Amniotic stem cell (primary cell): ENCODE results near the gene TARDBP.
"Not testable (repeated sequence)": the region's sequence is repeated elsewhere in the genome, so short reads cannot be mapped to it uniquely, and the experiment has no call there.

Experiments used
- DNase-seq: peaks from one replicate; lab custom pipeline; 2025; lab: John Stamatoyannopoulos, UW

Gene TARDBP

DNA sequence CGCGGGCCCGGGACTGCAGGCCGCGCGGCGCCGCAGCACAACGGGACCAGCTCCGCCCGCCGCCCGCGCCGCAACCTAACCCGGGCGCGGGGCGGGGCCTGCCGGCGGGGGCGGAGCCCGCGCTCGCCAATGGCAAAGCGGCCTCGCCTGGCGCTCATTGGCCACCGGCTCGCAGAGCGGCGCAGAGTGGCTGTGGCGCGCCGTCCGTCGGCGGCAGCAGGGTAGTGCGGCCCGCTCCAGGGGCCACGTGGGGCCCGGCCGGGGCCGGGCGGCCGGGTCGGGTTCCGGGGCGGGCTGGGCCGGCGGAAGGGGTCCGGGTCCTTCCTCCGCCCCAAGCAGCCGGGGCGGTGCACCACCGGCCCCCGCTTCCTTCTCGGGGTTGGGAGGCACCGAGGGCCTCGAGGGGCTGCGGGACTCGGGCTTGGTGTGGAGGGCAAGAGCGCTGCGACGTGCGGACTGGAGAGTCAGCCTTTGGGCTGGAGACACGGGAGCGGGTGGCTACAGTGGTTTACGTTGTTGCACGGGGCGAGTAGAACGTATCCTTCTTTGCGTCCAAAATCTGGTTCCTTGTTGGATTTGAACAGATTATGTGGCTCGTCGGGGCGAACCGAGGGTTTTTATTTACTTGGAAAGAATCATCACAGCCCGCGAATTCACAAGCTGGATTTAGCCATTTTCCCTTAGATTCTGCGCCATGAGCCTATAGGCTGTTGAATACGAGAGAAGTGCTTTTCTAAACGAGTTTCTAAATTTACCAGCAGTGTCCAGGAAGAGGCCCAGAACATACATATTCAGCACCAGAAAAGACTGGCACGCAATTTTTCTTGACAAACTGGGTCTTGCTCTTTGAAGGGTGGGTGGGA, 47.7 kb downstream of the TARDBP start, which contains the start of gene SRM:
TSS of gene SRM (minus strand) at position 51 of the 863 bp plus-strand sequence. CDS start 75 bp downstream, outside the sequence.
- peak; percentile 75 for DNase-seq

DNA sequence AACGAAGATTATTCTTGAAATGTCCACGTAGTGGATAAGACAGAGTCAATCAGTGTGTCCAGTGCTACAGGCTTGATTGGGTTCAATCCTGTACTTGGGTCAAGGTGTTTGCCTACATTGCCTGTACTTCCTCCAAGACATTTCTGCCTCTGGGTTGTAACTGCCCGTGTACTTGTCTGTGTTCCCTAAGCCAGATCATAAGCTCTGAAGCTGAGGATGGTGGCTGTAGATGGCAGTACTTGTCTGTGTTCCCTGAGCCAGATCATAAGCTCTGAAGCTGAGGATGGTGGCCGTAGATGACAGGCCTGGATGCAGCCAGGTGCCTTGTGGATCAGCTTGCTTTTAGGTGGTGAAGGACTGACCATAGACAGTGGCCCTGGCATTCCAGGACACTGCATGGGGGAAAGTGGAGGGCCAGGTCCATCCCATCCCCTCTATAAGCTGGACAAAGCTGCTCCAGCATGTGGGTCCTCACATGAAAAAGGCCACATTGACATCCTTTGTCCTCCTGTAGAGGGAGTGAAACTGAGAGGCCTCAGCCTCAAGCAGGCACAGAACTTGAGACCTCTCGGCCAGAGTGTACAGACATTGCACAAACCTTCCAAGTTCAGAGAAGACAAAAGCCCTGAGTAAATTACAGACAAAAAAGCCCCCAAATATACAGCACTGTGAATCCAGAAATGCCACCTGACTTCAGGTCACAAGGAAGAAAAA, 49.4 kb downstream of the TARDBP start:
- no peak for DNase-seq

DNA sequence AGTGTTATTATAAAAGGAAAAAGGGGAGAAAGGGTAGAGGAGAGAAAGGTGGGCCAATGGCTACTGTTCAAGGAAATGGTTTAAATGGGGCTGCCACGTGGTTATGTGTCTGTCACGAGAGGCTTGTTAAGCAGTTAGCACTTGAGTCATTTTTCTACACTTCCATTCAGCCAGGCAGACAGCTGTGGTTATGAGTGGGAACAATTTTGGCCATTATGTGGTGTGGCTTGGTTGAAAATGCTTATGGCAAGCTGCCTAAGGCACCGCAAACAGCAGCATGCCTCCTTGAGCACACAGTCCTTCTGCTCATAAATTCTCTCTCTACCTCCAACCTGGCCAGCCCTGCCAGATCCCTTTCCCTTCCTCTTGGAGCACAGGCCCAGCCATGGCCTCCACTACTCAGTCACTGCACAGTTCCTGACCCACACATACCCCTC, 50.5 kb downstream of the TARDBP start:
- DNase-seq: no peak

DNA sequence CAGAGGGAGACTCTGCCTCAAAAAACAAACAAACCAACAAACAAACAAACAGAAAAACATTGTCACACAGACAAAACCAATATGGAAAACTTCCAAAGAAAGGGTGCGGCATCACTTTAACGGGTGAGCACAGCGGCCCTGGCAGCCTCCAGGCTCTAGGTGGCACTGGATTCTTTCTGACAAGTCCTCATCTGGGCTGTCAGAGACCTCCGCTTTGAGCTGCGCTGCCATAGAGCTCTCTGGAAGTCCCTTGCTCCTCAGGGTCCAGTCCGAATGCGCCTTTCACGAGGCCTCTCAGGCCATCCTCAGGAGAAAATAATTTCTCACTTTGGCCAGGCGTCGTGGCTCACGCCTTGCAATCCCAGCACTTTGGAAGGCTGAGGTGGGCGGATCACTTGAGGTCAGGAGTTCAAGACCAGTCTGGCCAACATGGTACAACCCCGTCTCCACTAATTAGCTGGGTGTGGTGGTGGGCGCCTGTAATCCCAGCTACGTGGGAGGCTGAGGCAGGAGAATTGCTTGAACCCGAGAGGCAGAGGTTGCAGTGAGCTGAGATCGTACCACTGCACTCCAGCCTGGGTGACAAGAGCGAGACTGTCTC, 51.6 kb downstream of the TARDBP start:
- not testable (repeated sequence) for DNase-seq

DNA sequence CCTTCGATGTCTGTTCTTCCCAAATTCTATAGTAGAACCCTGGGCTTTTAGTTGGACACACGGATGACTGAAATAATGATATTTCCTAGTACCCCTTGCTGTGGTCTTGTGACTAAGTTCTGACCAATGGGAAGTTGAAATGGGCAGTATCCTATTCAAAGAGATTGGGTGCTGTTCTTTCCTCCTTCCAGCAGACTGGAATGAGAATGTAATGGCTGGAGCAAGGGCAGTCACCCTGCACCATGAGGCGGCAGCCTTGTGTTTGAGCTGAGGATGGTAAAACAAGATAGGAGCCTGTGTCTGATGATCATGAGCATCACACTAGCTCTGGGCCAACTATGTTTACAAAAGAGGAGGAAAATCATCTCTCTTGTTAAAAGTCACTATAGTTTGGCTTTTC, 52.5 kb downstream of the TARDBP start:
- no peak for DNase-seq

DNA sequence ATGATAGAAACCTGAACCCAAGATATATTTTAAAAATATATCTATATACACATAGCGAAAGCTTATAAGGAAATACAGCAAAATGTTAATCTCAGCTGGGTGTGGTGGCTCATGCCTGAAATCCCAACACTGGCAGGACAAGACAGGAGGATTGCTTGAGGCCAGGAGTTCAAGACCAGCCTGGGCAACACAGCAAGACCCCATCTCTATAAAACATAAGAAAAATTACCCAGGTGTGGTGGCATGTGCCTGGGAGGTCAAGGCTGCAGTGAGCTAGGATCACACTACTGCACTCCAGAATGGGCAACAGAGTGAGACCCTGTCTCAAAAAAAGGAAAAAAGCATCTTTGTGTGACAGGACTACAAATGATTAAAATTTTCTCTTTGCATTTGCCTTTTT, 53.3 kb downstream of the TARDBP start:
- DNase-seq: no peak

DNA sequence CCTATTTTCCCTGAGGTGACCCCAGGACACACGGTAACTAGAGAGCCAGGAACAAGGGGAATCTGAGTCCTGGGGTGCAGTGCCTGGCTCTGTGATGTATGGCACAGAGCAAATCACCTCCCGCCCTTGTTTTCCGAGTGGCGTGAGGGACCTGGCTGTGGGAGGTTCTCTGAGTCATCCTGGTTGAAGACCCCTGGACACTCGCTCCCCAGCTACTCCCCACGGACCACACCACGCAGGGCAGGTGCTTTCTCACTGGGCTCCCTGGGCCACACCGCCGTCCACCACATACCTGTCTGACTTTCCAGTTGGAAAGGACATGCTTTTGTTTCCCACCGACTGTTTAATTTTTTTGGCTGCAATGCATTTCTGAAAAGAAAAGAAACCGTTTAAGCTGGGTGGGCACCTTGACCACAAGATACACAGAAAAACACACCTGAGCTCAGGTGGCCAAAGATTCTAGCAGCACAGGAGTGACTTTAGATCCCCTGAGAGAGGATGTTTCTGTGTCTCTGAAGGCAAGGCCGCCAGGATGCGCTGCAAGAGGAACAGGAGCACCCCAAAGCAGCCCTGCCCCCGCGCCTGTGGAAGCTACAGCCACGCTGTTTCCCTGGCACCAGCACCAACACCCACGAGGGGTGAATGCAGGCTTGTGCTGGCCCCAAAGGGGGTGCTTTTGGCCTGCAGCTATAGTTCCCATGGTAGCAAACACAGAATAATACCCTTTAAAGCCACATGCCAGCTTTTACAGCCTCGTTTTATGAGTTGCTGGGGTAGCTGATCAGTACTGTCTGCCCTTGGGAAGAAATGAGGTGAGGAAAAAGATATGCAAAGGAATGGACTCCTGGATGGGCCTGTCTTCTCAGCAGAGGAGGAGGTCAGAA, 55.5 kb downstream of the TARDBP start:
- no peak for DNase-seq

DNA sequence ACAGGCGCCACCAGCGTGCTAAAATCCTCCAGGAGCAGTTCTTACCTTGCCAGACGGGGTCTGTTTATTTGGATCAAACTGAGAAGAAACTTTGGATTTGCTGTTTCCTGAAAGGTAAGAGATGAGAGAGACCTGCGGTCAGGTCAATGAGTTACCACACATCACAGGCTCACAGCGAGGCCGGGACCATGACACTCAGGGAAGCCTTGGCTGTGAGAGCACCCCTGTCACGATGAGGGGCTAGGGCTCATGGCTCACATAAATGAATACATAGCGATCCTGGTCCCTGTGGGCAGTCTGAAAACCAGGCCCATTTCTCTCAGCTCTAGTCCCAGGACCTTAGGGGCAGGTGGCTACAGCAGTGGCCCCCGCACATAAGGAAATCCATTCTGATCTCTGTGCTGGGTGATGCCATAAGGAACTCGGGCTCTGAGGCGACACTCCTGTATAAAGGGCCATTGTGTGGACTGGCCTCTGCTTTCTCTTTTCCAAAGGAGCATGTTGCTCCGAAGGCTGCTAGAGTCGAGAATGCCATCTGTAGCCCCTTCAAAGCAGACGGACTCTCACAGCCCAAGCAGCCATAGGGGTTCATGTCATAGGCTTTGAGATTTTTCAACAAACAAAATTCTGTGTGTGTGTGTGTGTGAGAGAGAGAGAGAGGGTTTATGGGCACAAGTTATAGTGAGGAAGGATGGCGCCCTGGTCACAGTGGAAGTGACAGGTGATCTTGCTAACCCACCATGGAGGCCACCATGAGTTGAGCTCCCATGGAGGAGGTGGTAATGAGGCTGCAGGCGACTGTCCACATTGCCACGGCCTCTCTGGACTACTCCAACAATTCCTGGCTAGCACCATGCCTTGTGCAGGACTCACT, 56.4 kb downstream of the TARDBP start:
- no peak for DNase-seq

DNA sequence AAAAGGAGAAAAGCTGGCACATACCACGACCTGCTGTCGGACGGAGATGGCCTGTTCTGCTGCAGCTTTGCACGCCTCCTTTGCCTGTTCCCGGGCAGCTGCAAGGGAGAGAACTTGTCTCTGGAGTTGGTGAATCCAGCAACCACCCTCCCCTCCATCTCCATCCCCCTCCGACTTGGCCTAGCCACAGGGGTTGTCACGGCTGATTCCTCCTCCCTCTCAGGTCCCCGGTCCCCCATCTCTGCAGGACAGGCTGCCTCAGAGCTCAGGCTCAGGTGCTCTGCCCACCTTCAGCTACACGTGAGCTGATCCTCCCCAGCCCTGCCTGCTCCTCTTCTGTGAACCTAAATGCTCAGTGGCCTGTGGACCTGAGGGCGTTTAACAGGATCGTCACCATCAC, 58.4 kb downstream of the TARDBP start:
- no peak for DNase-seq

DNA sequence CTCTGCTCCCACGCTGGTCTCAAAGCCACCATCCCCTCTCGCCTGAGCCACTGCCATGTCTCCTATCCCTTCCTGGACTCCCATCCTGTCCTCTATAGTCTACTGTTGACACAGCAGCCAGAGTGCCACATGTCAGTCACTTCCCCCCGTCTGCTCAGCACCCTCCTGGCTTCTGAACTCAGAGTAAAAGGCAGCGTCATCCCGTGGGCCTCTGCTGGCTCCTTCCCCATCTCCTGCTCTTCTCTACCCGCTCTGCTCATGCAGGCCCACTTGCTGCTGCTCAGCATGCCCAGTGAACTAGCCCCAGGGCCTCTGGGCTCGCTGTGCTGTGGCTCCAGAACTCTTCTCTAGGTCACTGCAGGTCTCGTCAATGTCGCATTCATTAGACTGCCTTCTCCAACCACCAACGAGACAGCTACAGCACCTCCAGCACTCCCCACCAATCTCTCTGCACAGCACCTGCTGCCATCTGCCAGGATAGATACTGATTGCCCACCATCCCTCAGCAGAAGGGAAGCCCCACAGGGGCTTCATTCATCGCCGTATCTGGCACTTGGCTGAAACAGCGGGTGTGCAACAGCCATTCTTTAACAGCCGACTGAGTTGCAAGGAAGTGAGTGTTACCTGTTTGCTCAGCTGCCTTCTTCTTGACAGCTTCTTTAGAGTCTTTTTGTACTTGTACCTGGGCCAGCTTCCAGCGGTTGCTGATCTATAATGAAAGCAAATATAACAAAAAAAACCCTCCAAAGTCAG, 59.2 kb downstream of the TARDBP start:
- no peak for DNase-seq

DNA sequence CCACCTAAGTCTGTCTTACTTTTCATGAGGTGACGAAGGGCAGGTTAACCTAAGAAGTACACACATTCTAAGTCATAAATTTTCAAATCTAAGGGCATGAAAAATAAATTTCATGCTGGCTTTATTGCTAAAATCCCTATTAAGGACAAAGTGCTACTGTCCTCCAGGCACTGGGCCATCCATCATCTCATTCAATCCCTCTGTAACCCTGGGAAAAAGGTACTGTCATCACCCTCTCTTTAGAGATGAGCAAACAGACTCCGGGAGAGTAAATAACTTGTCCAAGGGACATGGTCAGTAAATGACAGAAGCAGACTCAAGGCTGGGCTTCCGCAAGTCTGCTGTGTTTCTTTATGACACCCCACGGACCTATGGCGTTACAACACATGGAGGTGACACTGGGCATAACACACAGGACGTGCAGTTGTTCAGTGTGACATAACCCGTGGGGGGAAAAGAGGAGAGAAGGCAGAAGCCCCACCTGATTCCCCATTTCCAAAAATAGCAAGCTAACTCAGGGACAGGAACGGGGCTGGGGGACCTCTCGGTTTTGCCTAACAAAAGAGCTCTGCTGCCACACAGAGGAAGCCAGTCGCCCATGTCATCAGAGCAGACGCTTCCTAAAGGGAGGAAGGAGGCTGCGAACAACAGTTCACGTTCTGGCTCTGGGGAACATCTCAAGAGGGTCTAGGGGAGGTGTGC, 59.9 kb downstream of the TARDBP start:
- no peak for DNase-seq

DNA sequence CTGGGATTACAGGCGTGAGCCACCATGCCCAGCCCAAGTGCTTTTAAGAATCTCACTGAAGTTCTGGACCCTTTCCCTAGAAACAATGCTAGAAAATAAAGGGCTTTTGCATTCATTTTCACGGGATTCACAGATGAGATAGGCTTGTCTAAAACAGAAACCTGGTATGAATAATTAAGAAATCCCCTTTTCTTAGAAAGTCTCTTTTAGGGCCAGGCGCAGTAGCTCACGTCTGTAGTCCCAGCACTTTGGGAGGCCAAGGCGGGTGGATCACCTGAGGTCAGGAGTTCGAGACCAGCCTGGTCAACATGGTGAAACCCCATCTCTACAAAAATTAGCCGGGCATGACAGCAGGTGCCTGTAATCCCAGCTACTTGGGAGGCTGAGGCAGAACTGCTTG, 60.9 kb downstream of the TARDBP start:
- DNase-seq: not testable (repeated sequence)
